IMR-90 (cell line): ENCODE results near the gene TTC29.

ENCODE experiments used
- ELK1 ChIP-seq: fragments of 150-350 bp; IDR thresholded peaks from 2 replicates; pipeline ENCODE4 v1.6.1; 2016; ENCODE audit warnings: low read depth, mild to moderate bottlenecking, low read length, moderate library complexity, borderline replicate concordance
- POLR2A ChIP-seq: IDR thresholded peaks from 2 replicates; pipeline ENCODE4 v1.6.1; 2012; ENCODE audit warnings: mild to moderate bottlenecking, low read depth, low read length
- RAD21 ChIP-seq: IDR thresholded peaks from 2 replicates; pipeline ENCODE4 v1.6.1; 2012; ENCODE audit warnings: low read length, improper control_type of control experiment
- RFX5 ChIP-seq: IDR thresholded peaks from 2 replicates; pipeline ENCODE4 v1.8.0; 2012; ENCODE audit warnings: low read depth, mild to moderate bottlenecking, low read length, moderate library complexity
- SMC3 ChIP-seq: fragments of 150-350 bp; IDR thresholded peaks from 2 replicates; pipeline ENCODE4 v1.6.1; 2016; ENCODE audit warnings: low read depth, mild to moderate bottlenecking, antibody characterized with exemption, low read length, moderate library complexity
- TF ChIP-seq, protein P1 (sequence below): conservative IDR thresholded peaks from 2 replicates; pipeline ENCODE4 v1.5.1; 2012; ENCODE audit warnings: mild to moderate bottlenecking, low read depth, low read length, improper control_type of control experiment

DNA sequence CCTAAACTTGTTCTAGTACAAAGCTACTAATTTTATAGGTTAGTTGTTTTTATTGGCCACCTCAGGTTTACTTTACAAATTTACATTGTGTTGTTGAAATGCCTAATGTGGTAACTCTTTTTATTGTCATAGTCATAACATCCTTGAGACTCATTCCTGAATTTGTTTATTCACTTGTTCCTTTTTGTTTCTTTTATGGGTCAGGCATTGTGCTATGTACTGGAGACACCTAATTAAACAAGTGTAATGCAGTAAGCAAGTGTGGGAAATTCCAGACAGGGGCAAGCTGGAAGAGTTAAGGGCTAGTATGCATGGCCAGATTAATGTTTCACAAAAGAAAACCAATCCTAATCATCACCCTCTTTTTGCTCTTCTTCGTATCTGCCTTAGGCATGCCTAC lies 30.5 kb upstream of the TTC29 start:
- TF ChIP-seq, protein P1, sequence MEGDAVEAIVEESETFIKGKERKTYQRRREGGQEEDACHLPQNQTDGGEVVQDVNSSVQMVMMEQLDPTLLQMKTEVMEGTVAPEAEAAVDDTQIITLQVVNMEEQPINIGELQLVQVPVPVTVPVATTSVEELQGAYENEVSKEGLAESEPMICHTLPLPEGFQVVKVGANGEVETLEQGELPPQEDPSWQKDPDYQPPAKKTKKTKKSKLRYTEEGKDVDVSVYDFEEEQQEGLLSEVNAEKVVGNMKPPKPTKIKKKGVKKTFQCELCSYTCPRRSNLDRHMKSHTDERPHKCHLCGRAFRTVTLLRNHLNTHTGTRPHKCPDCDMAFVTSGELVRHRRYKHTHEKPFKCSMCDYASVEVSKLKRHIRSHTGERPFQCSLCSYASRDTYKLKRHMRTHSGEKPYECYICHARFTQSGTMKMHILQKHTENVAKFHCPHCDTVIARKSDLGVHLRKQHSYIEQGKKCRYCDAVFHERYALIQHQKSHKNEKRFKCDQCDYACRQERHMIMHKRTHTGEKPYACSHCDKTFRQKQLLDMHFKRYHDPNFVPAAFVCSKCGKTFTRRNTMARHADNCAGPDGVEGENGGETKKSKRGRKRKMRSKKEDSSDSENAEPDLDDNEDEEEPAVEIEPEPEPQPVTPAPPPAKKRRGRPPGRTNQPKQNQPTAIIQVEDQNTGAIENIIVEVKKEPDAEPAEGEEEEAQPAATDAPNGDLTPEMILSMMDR: no peak
- TF ChIP-seq SMC3 (no peak), ELK1 (no peak), RAD21 (no peak), RFX5 (no peak), POLR2A (no peak)
